GM18519 (cell line): Measurements from ENCODE around the gene SPDEF.

Source experiments
- ATAC-seq: cut with Tn5 transposase; IDR thresholded peaks from one replicate; pipeline ENCODE4 v1.9.1; 2021; ENCODE audit warnings: mild to moderate bottlenecking, moderate library complexity; ENCODE audit not compliant: unreplicated experiment, low FRiP score

SPDEF gene

GRCh38 chr6:34547701-34548644, 8.2 kb downstream of the SPDEF start:
- ATAC-seq = no peak

- no peak for ATAC-seq
These were observed 9.4 kb downstream of the SPDEF start for GRCh38 chr6:34546551-34547321.

- ATAC-seq = no peak
These were observed 11.2 kb downstream of the SPDEF start for GRCh38 chr6:34544776-34545471.

- ATAC-seq = no peak
These were observed 12.0 kb downstream of the SPDEF start for GRCh38 chr6:34544052-34544604.

- ATAC-seq = no peak
These were observed 12.7 kb downstream of the SPDEF start for GRCh38 chr6:34543421-34543820.

GRCh38 chr6:34540841-34541240, 15.3 kb downstream of the SPDEF start:
- no peak for ATAC-seq

- ATAC-seq = no peak
These were observed 15.9 kb downstream of the SPDEF start for GRCh38 chr6:34540222-34540621.

GRCh38 chr6:34539181-34539580, 16.9 kb downstream of the SPDEF start:
- no peak for ATAC-seq

- no peak for ATAC-seq
These were observed 17.5 kb downstream of the SPDEF start for GRCh38 chr6:34538581-34538980.

GRCh38 chr6:34537922-34538550, 18.1 kb downstream of the SPDEF start:
- ATAC-seq = no peak

- no peak for ATAC-seq
These were observed 18.9 kb downstream of the SPDEF start for GRCh38 chr6:34536959-34537848.

GRCh38 chr6:34536251-34536958, 19.7 kb downstream of the SPDEF start:
- no peak for ATAC-seq

- no peak for ATAC-seq
These were observed 20.5 kb downstream of the SPDEF start for GRCh38 chr6:34535646-34536045.

- no peak for ATAC-seq
These were observed 20.9 kb downstream of the SPDEF start for GRCh38 chr6:34535199-34535598.

- ATAC-seq = no peak
These were observed 21.5 kb downstream of the SPDEF start for GRCh38 chr6:34534656-34535055.

- ATAC-seq = no peak
These were observed 22.0 kb downstream of the SPDEF start for GRCh38 chr6:34534146-34534545.

- ATAC-seq = no peak
These were observed 23.9 kb downstream of the SPDEF start for GRCh38 chr6:34532230-34532629.

GRCh38 chr6:34531580-34532201, 24.4 kb downstream of the SPDEF start:
- no peak for ATAC-seq
